HepG2 (cell line): ENCODE measurements around the gene PLEKHA8. TPM values are rescaled to one million over a fixed set of nuclear protein-coding genes. Genes with fewer than 3 reads are reported as not detected.
A peak's percentile ranks its signal among the peaks of the same experiment; 100 is the strongest.

Experiments used
- ATAC-seq: fragments of 200-7000 bp; cut with Tn5 transposase; 3 replicates; pipeline ENCODE4 v1.9.1; 2020; ENCODE audit warnings: mild to moderate bottlenecking, moderate library complexity
- BruUV-seq: library from RNA; stranded (reverse); fragments of 400-500 nt; replicated peaks from 2 replicates; lab custom pipeline; 2021; lab: Mats Ljungman, UMichigan
- CTCF ChIA-PET: fragments of 300-600 bp; formaldehyde crosslinking; extraction: SDS; loops from one replicate; lab custom pipeline; 2021; ENCODE audit warnings: low total read pairs, inconsistent platforms, low intra/inter-chr PET ratio; lab: Yijun Ruan, JAX
- POLR2A ChIA-PET: fragments of 350-600 bp; sonication (Branson Sonifier 250); formaldehyde crosslinking; loops from one replicate; lab custom pipeline; 2020; ENCODE audit warnings: antibody characterized with exemption, inconsistent platforms; lab: Yijun Ruan, JAX
- DNase-seq: peaks from one replicate; pipeline ENCODE4 v3.0.0-alpha.2; 2015; ENCODE audit warnings: low spot score
- FAIRE-seq: peaks from 3 replicates; lab custom pipeline; 2011; peaks lifted over from hg19 to GRCh38; lab: Jason Lieb, UNC
- H2AFZ ChIP-seq: one replicate; pipeline ENCODE4 v1.6.1; 2011; ENCODE audit warnings: low read length, inconsistent platforms
- H3K27ac ChIP-seq: fragments of 300-600 bp; 3 replicates; pipeline ENCODE4 v1.8.0; 2011; ENCODE audit warnings: mixed run types, mild to moderate bottlenecking, mixed read lengths, low read length, inconsistent platforms; ENCODE audit not compliant: insufficient read depth; ENCODE audit errors: extremely low read length
- H3K27me3 ChIP-seq, 2 experiments: fragments of 200-600 bp in 1 of 2; 2 replicates in 1 of 2; 3 replicates in 1 of 2; pipeline versions ENCODE4 v1.6.0 to v1.8.0; 2011; ENCODE audit warnings: low read length in 2 of 2, mild to moderate bottlenecking in 2 of 2, moderate library complexity in 2 of 2, inconsistent platforms in 1 of 2; ENCODE audit not compliant: insufficient read depth in 2 of 2, control insufficient read depth in 1 of 2
- H3K36me3 ChIP-seq, 2 experiments: fragments of 200-600 bp in 1 of 2; replicated peaks in 1 of 2; 2 replicates in 1 of 2; 3 replicates in 1 of 2; pipeline versions ENCODE4 v1.5.1 to v1.8.0; 2011; ENCODE audit warnings: low read length in 2 of 2, inconsistent platforms in 1 of 2; ENCODE audit not compliant: insufficient read depth in 2 of 2, control insufficient read depth in 1 of 2
- H3K4me1 ChIP-seq: 2 replicates; pipeline ENCODE4 v1.5.1; 2012; ENCODE audit warnings: low read length, inconsistent platforms; ENCODE audit not compliant: insufficient read depth
- H3K4me2 ChIP-seq: 2 replicates; pipeline ENCODE4 v1.6.0; 2011; ENCODE audit warnings: low read depth, low read length, inconsistent platforms
- H3K4me3 ChIP-seq, 3 experiments: fragments of 200-600 bp in 1 of 3; sonication (generic), shearing (Covaris generic) in 1 of 3; replicated peaks in 1 of 3; 2 replicates each; pipeline ENCODE4 v1.5.1; 2011 to 2016; ENCODE audit warnings: low read length in 3 of 3, inconsistent platforms in 2 of 3, low read depth in 2 of 3, mild to moderate bottlenecking in 2 of 3, control low read depth in 1 of 3, mixed read lengths in 1 of 3; ENCODE audit not compliant: insufficient read depth in 1 of 3
- H3K79me2 ChIP-seq: one replicate; pipeline ENCODE4 v1.6.1; 2011; ENCODE audit warnings: low read length, inconsistent platforms; ENCODE audit not compliant: insufficient read depth
- H3K9ac ChIP-seq: 2 replicates; pipeline ENCODE4 v1.6.0; 2011; ENCODE audit warnings: mild to moderate bottlenecking, low read depth, low read length, inconsistent platforms; ENCODE audit not compliant: insufficient read depth
- H3K9me3 ChIP-seq: 2 replicates; pipeline ENCODE4 v1.5.1; 2012; ENCODE audit warnings: mild to moderate bottlenecking, low read length
- H4K20me1 ChIP-seq: 2 replicates; pipeline ENCODE4 v1.6.0; 2011; ENCODE audit warnings: inconsistent platforms, mild to moderate bottlenecking, low read length, moderate library complexity; ENCODE audit not compliant: insufficient read depth
- ARHGAP35 ChIP-seq: sonication (generic); formaldehyde crosslinking; IDR thresholded peaks from 2 replicates; pipeline ENCODE4 v1.9.0; 2022; ENCODE audit warnings: mild to moderate bottlenecking, inconsistent platforms, moderate library complexity, missing genetic modification reagents, borderline replicate concordance
- ATF5 ChIP-seq: sonication (generic); formaldehyde crosslinking; IDR thresholded peaks from 2 replicates; pipeline ENCODE4 v1.4.0; 2020; ENCODE audit warnings: mild to moderate bottlenecking, low read depth, missing genetic modification reagents
- CAMTA2 ChIP-seq: sonication (generic); formaldehyde crosslinking; IDR thresholded peaks from 2 replicates; pipeline ENCODE4 v1.4.0; 2020; ENCODE audit warnings: mild to moderate bottlenecking, missing genetic modification reagents, borderline replicate concordance
- E2F5 ChIP-seq: sonication (generic); formaldehyde crosslinking; conservative IDR thresholded peaks from 2 replicates; pipeline ENCODE4 v1.4.0; 2020; ENCODE audit warnings: missing genetic modification reagents
- HIC2 ChIP-seq: sonication (generic); formaldehyde crosslinking; IDR thresholded peaks from 2 replicates; pipeline ENCODE4 v1.9.0; 2022; ENCODE audit warnings: low read depth, missing genetic modification reagents
- PBX2 ChIP-seq: IDR thresholded peaks from 2 replicates; pipeline ENCODE4 v1.6.1; 2016; ENCODE audit warnings: control low read depth
- POLR2AphosphoS5 ChIP-seq: IDR thresholded peaks from 2 replicates; pipeline ENCODE4 v1.6.1; 2012; ENCODE audit warnings: low read depth, low read length
- RBM22 ChIP-seq: fragments of 200-400 bp; formaldehyde crosslinking; optimal IDR thresholded peaks from 2 replicates; pipeline ENCODE3; 2017; ENCODE audit warnings: mild to moderate bottlenecking, low read length, moderate library complexity
- SAFB2 ChIP-seq: sonication (generic); formaldehyde crosslinking; IDR thresholded peaks from 2 replicates; pipeline ENCODE4 v1.5.1; 2020; ENCODE audit warnings: missing genetic modification reagents, low read depth, mild to moderate bottlenecking, borderline replicate concordance
- SMC3 ChIP-seq: IDR thresholded peaks from 2 replicates; pipeline ENCODE4 v1.6.1; 2011; ENCODE audit warnings: low read length, improper control_type of control experiment
- SP2 ChIP-seq: sonication (generic); formaldehyde crosslinking; IDR thresholded peaks from 2 replicates; pipeline ENCODE4 v1.5.1; 2020; ENCODE audit warnings: mild to moderate bottlenecking, missing genetic modification reagents
- ZFAT ChIP-seq: sonication (generic); formaldehyde crosslinking; conservative IDR thresholded peaks from 2 replicates; pipeline ENCODE4 v1.8.1; 2023; ENCODE audit warnings: missing genetic modification reagents, inconsistent platforms
- ZNF513 ChIP-seq: sonication (generic); formaldehyde crosslinking; conservative IDR thresholded peaks from 2 replicates; pipeline ENCODE4 v1.5.0; 2020; ENCODE audit warnings: missing genetic modification reagents
- ZNF841 ChIP-seq: sonication (generic); formaldehyde crosslinking; IDR thresholded peaks from 2 replicates; pipeline ENCODE4 v1.8.1; 2023; ENCODE audit warnings: missing genetic modification reagents, borderline replicate concordance
- WGBS: methylation state at CpG from one replicate; pipeline ENCODE4 v1.1.6; 2017; ENCODE audit warnings: low lambda C conversion rate; 5-methylcytosine and 5-hydroxymethylcytosine counted together
- in situ Hi-C: cut with HindIII; loops from 2 replicates; pipeline ENCODE4 v1.10.0; 2017; ENCODE audit warnings: low pct_unique_long_range_greater_than_20kb; ENCODE audit not compliant: extremely low pct_ligation_motif_present
- intact Hi-C: fragments of 100-400 bp; cut with micrococcal nuclease; formaldehyde crosslinking; loops from one replicate; pipeline ENCODE4 v1.10.0; 2022; ENCODE audit not compliant: unreplicated experiment
- polyA plus RNA-seq, 8 experiments: library from polyadenylated mRNA; depleted of rRNA in 3 of 8; stranded (reverse) in 7 of 8; unstranded in 1 of 8; fragments of >200 nt; fragmentation: Illumina TruSeq in 4 of 8; extraction: Trizol in 4 of 8; gene quantifications; 2 replicates each; pipeline versions ENCODE4 v1.2.1 to v1.2.3, GENCODE V29; 2011 to 2016; ENCODE audit warnings: low read depth in 4 of 8, missing spikeins in 1 of 8, mixed read lengths in 1 of 8; ENCODE audit not compliant: insufficient read depth in 1 of 8
- total RNA-seq, 5 experiments: library from RNA; depleted of rRNA; stranded (reverse); fragments of >200 nt; fragmentation: Illumina TruSeq; extraction: Trizol; gene quantifications; 2 replicates each; pipeline ENCODE4 v1.2.3, GENCODE V29; 2016; ENCODE audit warnings: low read depth in 1 of 5
- TF ChIP-seq, protein P1 (sequence below): sonication (generic); formaldehyde crosslinking; IDR thresholded peaks from 2 replicates; pipeline ENCODE4 v1.5.0; 2020; ENCODE audit warnings: missing genetic modification reagents

Gene PLEKHA8
- total and polyA plus RNA-seq, 2 of the 13 experiments (the other 11 are each of a cell fraction or from before 2014, with no cell fraction given) = 12.5 to 26.4 TPM

DNA sequence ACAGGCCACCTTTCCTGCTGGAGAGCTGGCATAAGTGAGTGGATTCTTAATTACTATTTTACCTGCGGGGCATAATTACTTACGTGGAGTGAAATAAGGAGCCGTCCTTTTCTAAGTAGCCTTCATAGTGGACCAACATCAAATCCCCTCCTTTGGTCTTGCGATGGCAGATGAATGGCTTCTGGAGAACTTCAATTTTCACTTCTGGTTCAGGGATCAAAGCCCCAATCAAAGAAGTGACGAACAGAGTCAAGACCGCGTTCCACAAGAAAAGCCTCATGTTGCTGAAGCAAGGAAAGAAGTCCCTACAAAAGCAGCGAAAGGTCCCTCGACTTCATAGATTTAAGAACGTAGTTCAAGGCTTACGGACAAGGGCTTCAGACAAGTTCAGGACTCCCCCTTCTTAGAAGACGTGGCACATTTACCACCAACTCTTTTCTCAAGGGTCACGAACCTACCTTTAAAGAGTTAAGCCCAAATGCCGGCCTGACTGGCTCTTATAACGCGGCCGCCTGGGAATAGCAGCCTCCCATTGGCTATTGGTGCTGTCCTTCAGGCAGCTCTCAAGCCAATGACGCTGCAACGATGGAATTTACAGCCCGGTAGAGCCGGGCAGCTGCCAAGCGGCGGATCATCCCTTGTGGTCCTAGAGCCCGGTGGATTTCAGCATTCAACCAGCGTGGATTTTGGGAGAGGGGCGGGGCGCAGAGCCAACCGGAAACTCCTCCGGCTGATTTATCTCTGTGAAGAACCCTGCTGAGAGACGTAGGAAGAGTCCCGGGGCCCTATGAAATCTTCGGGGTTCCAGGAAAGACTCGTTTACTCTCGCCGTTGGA lies 1.8 kb upstream of the PLEKHA8 start, which contains the start of gene FKBP14:
Gene FKBP14, minus strand, starts transcription at position 474 of the 836 bp plus-strand sequence. Its CDS starts 194 bp downstream, at position 280.
- CTCF ChIA-PET = no interaction called here
- ATAC-seq (peak; percentile 89), DNase-seq (peak; percentile 98), FAIRE-seq (peak; percentile 85)
- H3K4me1 ChIP-seq = peaks cover 52% of the 10 kb centered on the region
- POLR2A ChIA-PET = interaction anchor here (2.3 to 2.9 kb wide), 2 partner anchors 37 to 39 kb away, joined by 10 to 22 read pairs; partner anchors contain the start of gene SCRN1
- H3K9ac ChIP-seq = peak within 1 kb of the TSS; percentile 82
- peak within 1 kb of the TSS; percentile 91 for H3K4me2 ChIP-seq
- intact Hi-C loops (no loop called here), in situ Hi-C loops (loop anchor here (5.0 kb wide), 1 partner anchor 39 kb away; the partner anchor contains the start of gene SCRN1)
- WGBS = under 1% methylated on average over 16 of the region's 35 CpGs
- H3K27ac ChIP-seq = peak within 1 kb of the TSS; percentile 89
- no peaks in the 10 kb centered on the region for H3K9me3 ChIP-seq
- peaks cover 72% of the 10 kb centered on the region for H3K79me2 ChIP-seq
- peak within 1 kb of the TSS; percentile 96 for H2AFZ ChIP-seq
- H3K36me3 ChIP-seq = peaks cover 0 to 7% of the 10 kb centered on the region in 2 experiments; a peak in 1 of 5 replicates
- peaks cover 11% of the 10 kb centered on the region for H4K20me1 ChIP-seq
- TSS peak; percentile 83 for BruUV-seq
- no peaks in the 10 kb centered on the region; a peak in 1 of 5 replicates for H3K27me3 ChIP-seq
- H3K4me3 ChIP-seq = peak within 1 kb of the TSS; percentile 82 to 96 (median 95)
- no peak for TF ChIP-seq SMC3
- no peak for TF ChIP-seq ZFAT (CRISPR knock-in tag)
- TF ChIP-seq ARHGAP35 (CRISPR knock-in tag) = no peak
- no peak for TF ChIP-seq RBM22
- no peak for TF ChIP-seq E2F5
- peak; percentile 98 for TF ChIP-seq PBX2 (CRISPR knock-in tag)
- TF ChIP-seq ZNF513 (CRISPR knock-in tag) = no peak
- TF ChIP-seq HIC2 (CRISPR knock-in tag) = no peak
- no peak for TF ChIP-seq ZNF841
- no peak for TF ChIP-seq ATF5
- peak; percentile 80 for TF ChIP-seq POLR2AphosphoS5
- no peak for TF ChIP-seq SAFB2
- TF ChIP-seq SP2 (CRISPR knock-in tag) = peak; percentile 98
- TF ChIP-seq CAMTA2 (CRISPR knock-in tag) = no peak
- TF ChIP-seq, protein P1, sequence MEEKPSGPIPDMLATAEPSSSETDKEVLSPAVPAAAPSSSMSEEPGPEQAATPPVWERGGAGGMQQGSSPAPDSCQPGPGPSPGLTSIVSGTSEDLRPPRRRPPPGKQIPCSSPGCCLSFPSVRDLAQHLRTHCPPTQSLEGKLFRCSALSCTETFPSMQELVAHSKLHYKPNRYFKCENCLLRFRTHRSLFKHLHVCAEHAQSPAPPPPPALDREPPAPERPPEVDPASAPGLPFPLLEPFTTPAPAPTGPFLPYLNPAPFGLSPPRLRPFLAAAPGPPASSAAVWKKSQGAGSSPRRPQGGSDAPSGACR (CRISPR knock-in tag) = no peak
